Mesendoderm (in vitro differentiated cells): ENCODE data around the gene KIF4A.

Experiments used
- DNase-seq: peaks from one replicate; pipeline ENCODE4 v3.0.0; 2013
- H2AK5ac ChIP-seq: 2 replicates; pipeline ENCODE4 v1.6.1; 2013; ENCODE audit warnings: low read length, inconsistent platforms
- H2BK120ac ChIP-seq: 2 replicates; pipeline ENCODE4 v1.6.1; 2013; ENCODE audit warnings: low read depth, mild to moderate bottlenecking, low read length, moderate library complexity, mixed read lengths
- H2BK15ac ChIP-seq: replicated peaks from 2 replicates; pipeline ENCODE4 v1.6.1; 2013; ENCODE audit warnings: low read depth, mild to moderate bottlenecking, moderate library complexity
- H2BK5ac ChIP-seq: 2 replicates; pipeline ENCODE4 v1.6.1; 2013; ENCODE audit warnings: low read length, inconsistent platforms
- H3K18ac ChIP-seq: 2 replicates; pipeline ENCODE4 v1.6.1; 2013; ENCODE audit warnings: mild to moderate bottlenecking, low read length, mixed read lengths
- H3K23ac ChIP-seq: one replicate; pipeline ENCODE4 v1.6.1; 2013; ENCODE audit warnings: low read length
- H3K27ac ChIP-seq: 2 replicates; pipeline ENCODE4 v1.5.1; 2013; ENCODE audit warnings: low read depth, mild to moderate bottlenecking, inconsistent platforms, low read length, moderate library complexity
- H3K27me3 ChIP-seq: 2 replicates; pipeline ENCODE4 v1.6.1; 2013; ENCODE audit warnings: low read length, control low read depth, mild to moderate bottlenecking, inconsistent platforms; ENCODE audit not compliant: insufficient read depth, poor library complexity
- H3K36me3 ChIP-seq: 2 replicates; pipeline ENCODE4 v1.6.1; 2013; ENCODE audit warnings: low read length, inconsistent platforms; ENCODE audit not compliant: control insufficient read depth, insufficient read depth
- H3K4ac ChIP-seq: one replicate; pipeline ENCODE4 v1.6.1; 2013; ENCODE audit warnings: low read depth, mild to moderate bottlenecking, low read length, moderate library complexity
- H3K4me1 ChIP-seq: 2 replicates; pipeline ENCODE4 v1.6.1; 2013; ENCODE audit warnings: low read depth, low read length, inconsistent platforms; ENCODE audit not compliant: control insufficient read depth
- H3K4me2 ChIP-seq: 2 replicates; pipeline ENCODE4 v1.6.1; 2013; ENCODE audit warnings: low read length
- H3K4me3 ChIP-seq: 2 replicates; pipeline ENCODE4 v1.5.1; 2013; ENCODE audit warnings: mild to moderate bottlenecking, low read length
- H3K56ac ChIP-seq: one replicate; pipeline ENCODE4 v1.6.1; 2013; ENCODE audit warnings: low read length
- H3K79me1 ChIP-seq: 2 replicates; pipeline ENCODE4 v1.6.1; 2013; ENCODE audit warnings: low read length, inconsistent platforms
- H3K79me2 ChIP-seq: 2 replicates; pipeline ENCODE4 v1.6.1; 2013; ENCODE audit warnings: mild to moderate bottlenecking, low read length; ENCODE audit not compliant: control insufficient read depth, insufficient read depth
- H3K9ac ChIP-seq: 2 replicates; pipeline ENCODE4 v1.6.1; 2013; ENCODE audit warnings: low read length, inconsistent platforms
- H4K5ac ChIP-seq: one replicate; pipeline ENCODE4 v1.6.1; 2013; ENCODE audit warnings: low read length
- H4K8ac ChIP-seq: one replicate; pipeline ENCODE4 v1.6.1; 2013; ENCODE audit warnings: low read depth, mild to moderate bottlenecking, control low read depth, low read length, moderate library complexity
- WGBS: extraction: QIAGEN DNeasy Blood & Tissue Kit; methylation state at CpG from one replicate; pipeline ENCODE4 v1.1.7; 2013; ENCODE audit warnings: low lambda C conversion rate, missing lambda C conversion rate; ENCODE audit not compliant: insufficient coverage; ENCODE audit errors: extremely low coverage; 5-methylcytosine and 5-hydroxymethylcytosine counted together

KIF4A gene

GRCh38 chrX:70405003-70405402, 115.1 kb downstream of the KIF4A start:
- Histone ChIP-seq H3K18ac (no peak overlapping the region), H3K9ac (no peak overlapping the region), H3K23ac (no peak overlapping the region), H3K4me1 (no peaks in the 10 kb centered on the region), H3K4ac (no peak overlapping the region), H3K36me3 (no peaks in the 10 kb centered on the region), H2BK120ac (no peak overlapping the region), H2BK5ac (no peak overlapping the region), H3K79me2 (no peaks in the 10 kb centered on the region), H3K4me2 (no peak overlapping the region), H4K5ac (no peak overlapping the region), H3K56ac (no peak overlapping the region), H3K4me3 (no peak overlapping the region), H3K79me1 (no peaks in the 10 kb centered on the region), H2BK15ac (no peak overlapping the region), H3K27ac (no peak overlapping the region), H4K8ac (no peak overlapping the region), H3K27me3 (no peaks in the 10 kb centered on the region), H2AK5ac (no peak overlapping the region)
- no CpG with 5 or more reads among the region's 1 CpG for WGBS
- DNase-seq: no peak

DNA sequence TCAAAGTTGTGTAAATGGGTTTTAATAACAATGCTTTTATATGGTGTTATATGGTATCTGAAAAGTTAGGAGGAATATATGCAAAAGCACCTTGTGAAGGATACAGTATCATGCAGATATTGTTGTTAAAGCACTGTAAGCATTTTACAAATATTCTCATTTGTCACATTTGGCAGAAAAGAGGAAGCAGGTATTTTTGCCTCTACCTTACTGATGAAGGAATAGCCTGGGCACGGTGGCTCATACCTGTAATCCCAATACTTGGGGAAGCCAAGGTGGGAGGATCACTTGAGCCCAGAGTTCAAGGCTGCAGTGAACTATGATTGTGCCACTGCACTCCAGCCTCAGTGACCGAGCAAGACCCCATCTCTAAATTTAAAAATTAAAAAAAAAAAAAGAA, 121.0 kb downstream of the KIF4A start:
- H3K56ac ChIP-seq: no peak overlapping the region
- H3K18ac ChIP-seq: no peak overlapping the region
- no peak overlapping the region for H3K9ac ChIP-seq
- WGBS: no CpG with 5 or more reads among the region's 2 CpGs
- H3K4me2 ChIP-seq: no peak overlapping the region
- H2BK15ac ChIP-seq: no peak overlapping the region
- H3K23ac ChIP-seq: no peak overlapping the region
- H4K5ac ChIP-seq: no peak overlapping the region
- H3K79me1 ChIP-seq: no peaks in the 10 kb centered on the region
- no peaks in the 10 kb centered on the region for H3K79me2 ChIP-seq
- no peaks in the 10 kb centered on the region for H3K27me3 ChIP-seq
- no peak for DNase-seq
- no peak overlapping the region for H4K8ac ChIP-seq
- no peak overlapping the region for H2BK5ac ChIP-seq
- H2BK120ac ChIP-seq: no peak overlapping the region
- H3K4ac ChIP-seq: no peak overlapping the region
- H2AK5ac ChIP-seq: no peak overlapping the region
- no peak overlapping the region for H3K4me3 ChIP-seq
- H3K4me1 ChIP-seq: no peaks in the 10 kb centered on the region
- H3K27ac ChIP-seq: no peak overlapping the region
- H3K36me3 ChIP-seq: no peaks in the 10 kb centered on the region

DNA sequence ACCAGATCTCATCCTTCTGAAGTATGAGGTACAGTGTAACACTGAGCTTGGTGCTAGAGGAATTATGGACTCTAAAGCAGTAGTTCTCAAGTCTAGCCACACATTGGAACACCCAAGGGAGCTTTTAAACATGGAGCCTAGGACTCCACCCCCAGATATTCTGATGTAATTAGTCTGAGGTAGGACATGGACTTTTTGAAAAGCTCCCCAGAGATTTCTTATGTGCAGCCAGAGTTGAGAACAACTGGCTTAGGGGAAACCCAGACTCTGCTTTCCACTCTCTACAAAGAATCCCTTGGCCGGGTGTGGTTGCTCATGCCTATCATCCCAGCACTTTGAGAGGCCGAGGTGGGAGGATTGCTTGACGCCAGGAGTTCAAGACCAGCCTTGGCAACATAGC, 121.6 kb downstream of the KIF4A start:
- no peak overlapping the region for H3K23ac ChIP-seq
- H3K9ac ChIP-seq: no peak overlapping the region
- H3K4me2 ChIP-seq: no peak overlapping the region
- no peaks in the 10 kb centered on the region for H3K79me1 ChIP-seq
- no peak overlapping the region for H3K4ac ChIP-seq
- H3K79me2 ChIP-seq: no peaks in the 10 kb centered on the region
- H4K5ac ChIP-seq: no peak overlapping the region
- H2BK5ac ChIP-seq: no peak overlapping the region
- H3K27me3 ChIP-seq: no peaks in the 10 kb centered on the region
- no peaks in the 10 kb centered on the region for H3K4me1 ChIP-seq
- DNase-seq: no peak
- H3K18ac ChIP-seq: no peak overlapping the region
- no peak overlapping the region for H3K4me3 ChIP-seq
- H4K8ac ChIP-seq: no peak overlapping the region
- no peak overlapping the region for H3K56ac ChIP-seq
- no CpG with 5 or more reads among the region's 3 CpGs for WGBS
- H2BK120ac ChIP-seq: no peak overlapping the region
- H3K36me3 ChIP-seq: no peaks in the 10 kb centered on the region
- H2AK5ac ChIP-seq: no peak overlapping the region
- no peak overlapping the region for H2BK15ac ChIP-seq
- no peak overlapping the region for H3K27ac ChIP-seq

GRCh38 chrX:70421618-70422017, 131.7 kb downstream of the KIF4A start:
- no peak overlapping the region for H4K8ac ChIP-seq
- WGBS: no CpG with 5 or more reads among the region's 2 CpGs
- H3K9ac ChIP-seq: no peak overlapping the region
- no peaks in the 10 kb centered on the region for H3K4me1 ChIP-seq
- peak; percentile 5 for DNase-seq
- no peak overlapping the region for H2BK120ac ChIP-seq
- no peak overlapping the region for H3K56ac ChIP-seq
- no peak overlapping the region for H3K23ac ChIP-seq
- no peak overlapping the region for H2BK5ac ChIP-seq
- H4K5ac ChIP-seq: no peak overlapping the region
- no peak overlapping the region for H2AK5ac ChIP-seq
- H3K36me3 ChIP-seq: no peaks in the 10 kb centered on the region
- no peak overlapping the region for H3K27ac ChIP-seq
- no peak overlapping the region for H3K4me2 ChIP-seq
- no peak overlapping the region for H2BK15ac ChIP-seq
- no peaks in the 10 kb centered on the region for H3K27me3 ChIP-seq
- H3K4me3 ChIP-seq: no peak overlapping the region
- no peak overlapping the region for H3K18ac ChIP-seq
- no peaks in the 10 kb centered on the region for H3K79me2 ChIP-seq
- no peaks in the 10 kb centered on the region for H3K79me1 ChIP-seq
- no peak overlapping the region for H3K4ac ChIP-seq

- no peak within 1 kb of the TSS for H2BK120ac ChIP-seq
- no peaks in the 10 kb centered on the region for H3K79me1 ChIP-seq
- no peak within 1 kb of the TSS for H4K8ac ChIP-seq
- no peaks in the 10 kb centered on the region for H3K36me3 ChIP-seq
- H3K18ac ChIP-seq: no peak within 1 kb of the TSS
- H2BK5ac ChIP-seq: no peak within 1 kb of the TSS
- H3K9ac ChIP-seq: peak within 1 kb of the TSS; percentile 22
- peak within 1 kb of the TSS; percentile 60 for H3K56ac ChIP-seq
- no peak within 1 kb of the TSS for H3K4ac ChIP-seq
- H3K27ac ChIP-seq: no peak within 1 kb of the TSS
- no CpG with 5 or more reads among the region's 11 CpGs for WGBS
- no peak within 1 kb of the TSS for H3K23ac ChIP-seq
- H3K27me3 ChIP-seq: no peaks in the 10 kb centered on the region
- H4K5ac ChIP-seq: no peak within 1 kb of the TSS
- no peak within 1 kb of the TSS for H3K4me3 ChIP-seq
- H2BK15ac ChIP-seq: no peak within 1 kb of the TSS
- no peaks in the 10 kb centered on the region for H3K4me1 ChIP-seq
- H2AK5ac ChIP-seq: no peak within 1 kb of the TSS
- peak within 1 kb of the TSS; percentile 18 for H3K4me2 ChIP-seq
- peak; percentile 94 for DNase-seq
- H3K79me2 ChIP-seq: no peaks in the 10 kb centered on the region
Measured at GRCh38 chrX:70422851-70423341, 133.0 kb downstream of the KIF4A start, which contains the start of gene GDPD2. GDPD2 (plus strand) TSS chrX:70423314; CDS start chrX:70424985, 1,671 bp downstream.

DNA sequence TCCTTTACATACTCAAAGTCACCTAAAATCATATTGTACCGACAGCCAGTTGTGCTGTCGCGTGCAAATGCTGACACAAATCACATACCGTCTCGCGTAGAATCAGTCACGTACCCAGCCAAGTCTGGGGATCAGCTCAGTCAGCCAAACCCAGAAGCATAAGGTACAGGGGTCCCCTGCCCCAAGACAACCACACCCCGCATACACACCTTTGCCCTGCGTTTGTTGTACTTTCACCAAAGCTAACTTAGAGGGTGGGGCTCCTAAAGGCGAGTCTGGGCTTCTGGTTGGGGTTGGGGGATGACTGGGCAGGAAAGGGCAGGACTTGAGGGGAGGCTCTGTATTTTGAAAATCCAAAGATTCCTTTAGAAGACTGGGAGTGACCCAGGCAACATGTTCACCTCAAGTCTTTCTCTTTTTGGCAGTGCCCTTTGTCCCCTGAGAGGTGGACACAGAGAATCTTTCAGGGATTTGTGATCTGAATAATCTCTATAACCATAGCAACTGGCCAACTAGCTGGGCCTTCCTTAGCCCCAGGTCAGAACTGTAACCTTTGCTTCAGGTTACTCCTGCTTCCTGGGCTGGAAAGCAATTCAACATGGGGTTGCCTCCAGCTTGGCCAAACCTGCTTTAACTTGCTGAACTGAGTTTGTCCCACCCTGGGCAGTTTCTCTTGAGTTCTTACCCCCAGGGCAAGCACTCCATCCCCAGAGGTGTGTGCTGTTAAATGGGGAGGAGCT, 134.2 kb downstream of the KIF4A start:
- H2AK5ac ChIP-seq: no peak overlapping the region
- WGBS: no CpG with 5 or more reads among the region's 10 CpGs
- no peaks in the 10 kb centered on the region for H3K79me1 ChIP-seq
- H3K27ac ChIP-seq: no peak overlapping the region
- H4K8ac ChIP-seq: no peak overlapping the region
- no peaks in the 10 kb centered on the region for H3K79me2 ChIP-seq
- no peak overlapping the region for H2BK5ac ChIP-seq
- no peaks in the 10 kb centered on the region for H3K4me1 ChIP-seq
- no peaks in the 10 kb centered on the region for H3K27me3 ChIP-seq
- no peak overlapping the region for H3K23ac ChIP-seq
- no peak overlapping the region for H4K5ac ChIP-seq
- DNase-seq: peak; percentile 28
- H3K9ac ChIP-seq: no peak overlapping the region
- H3K18ac ChIP-seq: no peak overlapping the region
- H2BK15ac ChIP-seq: no peak overlapping the region
- no peak overlapping the region for H3K4me2 ChIP-seq
- no peak overlapping the region for H3K4me3 ChIP-seq
- H3K56ac ChIP-seq: no peak overlapping the region
- H2BK120ac ChIP-seq: no peak overlapping the region
- no peaks in the 10 kb centered on the region for H3K36me3 ChIP-seq
- no peak overlapping the region for H3K4ac ChIP-seq
